Measurements from ENCODE around the gene DUSP14.
"Not testable (repeated sequence)": the region's sequence is repeated elsewhere in the genome, so short reads cannot be mapped to it uniquely, and the experiment has no call there.

DUSP14 gene

DNA sequence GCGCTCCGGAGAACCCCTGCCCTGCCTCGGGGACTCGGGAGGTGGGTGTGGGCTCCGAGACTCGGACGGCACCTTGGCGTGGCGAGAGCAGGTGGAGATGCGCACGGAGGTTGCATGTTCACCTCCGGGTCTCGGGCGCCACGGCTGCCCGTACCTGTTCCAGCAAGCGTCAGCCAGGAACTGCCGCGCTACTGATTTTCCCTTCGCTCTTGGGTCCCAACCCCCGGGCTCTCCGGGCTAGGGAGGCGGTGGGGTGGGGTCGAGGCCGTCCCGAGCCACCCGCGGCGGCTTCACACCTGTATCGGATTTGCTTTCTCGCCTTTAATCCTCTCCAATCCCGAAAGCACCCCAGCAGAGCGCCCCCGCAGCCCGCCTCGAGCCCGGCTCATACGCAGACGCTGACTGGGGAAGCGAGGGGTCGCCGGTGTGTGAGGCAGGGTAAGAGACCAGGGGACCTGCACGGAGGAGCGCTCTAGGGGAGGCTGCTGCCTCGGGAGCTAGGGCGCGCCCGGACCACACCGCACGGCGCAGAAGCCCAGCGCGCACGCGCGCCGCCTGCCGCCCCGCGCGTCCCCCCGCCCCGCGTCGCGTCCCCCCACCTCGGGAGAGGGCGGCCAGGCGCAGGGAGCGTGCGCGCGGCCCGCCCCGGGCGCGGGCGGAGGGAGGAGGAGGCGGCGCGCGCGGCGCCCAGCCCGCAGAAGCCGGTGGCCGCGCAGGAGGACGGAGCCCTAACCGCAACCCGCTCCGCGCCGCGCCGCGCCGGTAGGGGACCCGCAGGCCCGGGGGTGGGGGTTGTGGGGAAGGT lies at the start of gene DUSP14:
Gene DUSP14, plus strand, starts transcription at position 695 of the 805 bp plus-strand sequence. CDS start 22,382 bp downstream, outside the sequence.
- Histone ChIP-seq H3K27ac (ENCODE audit: low read depth, low read length) (peak within 1 kb of the TSS; percentile 76), H3K4me3 (ENCODE audit: low read depth in 1 of 2, low read length in 2 of 2) (peak within 1 kb of the TSS; percentile 70 to 81), H3K4me1 (ENCODE audit: control insufficient read depth in 1 of 2, insufficient read depth in 2 of 2, low read length in 2 of 2) (peaks cover 12 to 23% of the 10 kb centered on the region in 2 donors), H3K9me3 (ENCODE audit: control insufficient read depth in 1 of 2, low read length in 2 of 2) (no peaks in the 10 kb centered on the region), H3K9ac (ENCODE audit: low read depth in 1 of 2, low read length in 2 of 2) (peak within 1 kb of the TSS; percentile 60 to 63), H3K36me3 (ENCODE audit: control insufficient read depth in 1 of 2, insufficient read depth in 2 of 2, low read length in 2 of 2) (no peaks in the 10 kb centered on the region), H3K27me3 (ENCODE audit: control insufficient read depth in 1 of 2, insufficient read depth in 2 of 2, low read length in 2 of 2) (no peaks in the 10 kb centered on the region)

DNA sequence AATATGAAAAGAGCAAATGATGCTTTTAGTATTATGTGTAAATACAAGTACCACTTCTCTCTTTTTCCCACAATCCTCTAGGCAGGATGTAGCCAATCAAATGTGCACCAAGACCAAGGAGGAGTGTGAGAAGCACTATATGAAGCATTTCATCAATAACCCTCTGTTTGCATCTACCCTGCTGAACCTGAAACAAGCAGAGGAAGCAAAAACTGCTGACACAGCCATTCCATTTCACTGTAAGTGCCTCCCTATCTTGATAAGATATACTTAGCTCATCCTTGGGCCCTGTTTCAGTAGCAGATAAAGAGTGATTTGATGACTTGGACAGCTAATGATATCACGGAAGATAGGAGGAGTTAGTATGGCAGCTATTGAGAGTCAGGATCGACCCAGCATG lies 49.3 kb upstream of the DUSP14 start:
- no peaks in the 10 kb centered on the region for H3K9me3 ChIP-seq (ENCODE audit: control insufficient read depth in 1 of 2, low read length in 2 of 2)
- peaks cover 28 to 72% of the 10 kb centered on the region in 2 donors for H3K36me3 ChIP-seq (ENCODE audit: control insufficient read depth in 1 of 2, insufficient read depth in 2 of 2, low read length in 2 of 2)
- no peaks in the 10 kb centered on the region for H3K27me3 ChIP-seq (ENCODE audit: control insufficient read depth in 1 of 2, insufficient read depth in 2 of 2, low read length in 2 of 2)
- H3K27ac ChIP-seq (ENCODE audit: low read depth, low read length), result no peak overlapping the region
- H3K9ac ChIP-seq (ENCODE audit: low read depth in 1 of 2, low read length in 2 of 2), result no peak overlapping the region
- H3K4me1 ChIP-seq (ENCODE audit: control insufficient read depth in 1 of 2, insufficient read depth in 2 of 2, low read length in 2 of 2), result no peaks in the 10 kb centered on the region
- no peak overlapping the region for H3K4me3 ChIP-seq (ENCODE audit: low read depth in 1 of 2, low read length in 2 of 2)

DNA sequence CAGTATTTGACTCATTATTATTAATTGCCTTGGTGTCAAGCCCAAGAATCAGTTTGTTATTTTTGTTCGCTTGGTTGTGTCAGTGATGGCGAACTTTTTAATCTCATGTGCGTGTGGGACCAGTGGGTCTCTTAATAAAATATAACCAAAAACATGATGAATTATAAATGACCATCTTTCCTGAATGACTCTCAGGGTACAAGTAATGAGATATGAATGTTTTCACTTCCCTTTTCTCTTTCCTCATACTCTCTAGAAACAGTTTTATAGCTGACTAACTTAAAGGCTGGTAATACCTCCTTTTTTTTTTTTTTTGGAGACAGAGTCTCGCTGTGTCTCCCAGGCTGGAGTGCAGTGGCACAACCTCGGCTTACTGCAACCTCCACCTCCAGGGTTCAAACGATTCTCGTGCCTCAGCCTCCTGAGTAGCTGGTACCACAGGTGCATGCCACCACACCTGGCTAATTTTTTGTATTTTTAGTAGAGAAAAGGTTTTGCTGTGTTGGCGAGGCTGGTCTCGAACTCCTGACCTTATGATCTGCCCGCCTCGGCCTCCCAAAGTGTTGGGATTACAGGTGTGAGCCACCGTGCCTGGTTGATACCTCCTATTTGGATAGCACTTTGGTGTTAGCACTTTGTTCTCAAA lies 48.2 kb upstream of the DUSP14 start:
- H3K4me1 ChIP-seq (ENCODE audit: control insufficient read depth in 1 of 2, insufficient read depth in 2 of 2, low read length in 2 of 2); H3K27me3 ChIP-seq (ENCODE audit: control insufficient read depth in 1 of 2, insufficient read depth in 2 of 2, low read length in 2 of 2); H3K9ac ChIP-seq (ENCODE audit: low read depth in 1 of 2, low read length in 2 of 2); H3K4me3 ChIP-seq (ENCODE audit: low read depth in 1 of 2, low read length in 2 of 2); H3K9me3 ChIP-seq (ENCODE audit: control insufficient read depth in 1 of 2, low read length in 2 of 2); H3K27ac ChIP-seq (ENCODE audit: low read depth, low read length): not testable (repeated sequence)
- H3K36me3 ChIP-seq (ENCODE audit: control insufficient read depth in 1 of 2, insufficient read depth in 2 of 2, low read length in 2 of 2), result peaks cover 28 to 72% of the 10 kb centered on the region in 2 donors

- peaks cover 11 to 60% of the 10 kb centered on the region in 2 donors for H3K36me3 ChIP-seq (ENCODE audit: control insufficient read depth in 1 of 2, insufficient read depth in 2 of 2, low read length in 2 of 2)
- H3K4me1 ChIP-seq (ENCODE audit: control insufficient read depth in 1 of 2, insufficient read depth in 2 of 2, low read length in 2 of 2), result no peaks in the 10 kb centered on the region
Observed at GRCh38 chr17:37446027-37446426, 43.7 kb upstream of the DUSP14 start.

GRCh38 chr17:37447641-37448040 lies 42.0 kb upstream of the DUSP14 start:
- H3K9ac ChIP-seq (ENCODE audit: low read depth in 1 of 2, low read length in 2 of 2), result no peak overlapping the region
- peaks cover 4 to 52% of the 10 kb centered on the region in 2 donors for H3K36me3 ChIP-seq (ENCODE audit: control insufficient read depth in 1 of 2, insufficient read depth in 2 of 2, low read length in 2 of 2)
- peaks cover 0 to 3% of the 10 kb centered on the region in 2 donors for H3K4me1 ChIP-seq (ENCODE audit: control insufficient read depth in 1 of 2, insufficient read depth in 2 of 2, low read length in 2 of 2)

More at GRCh38 chr17:37446027-37446426, 43.7 kb upstream of the DUSP14 start:
- no peaks in the 10 kb centered on the region for H3K9me3 ChIP-seq (ENCODE audit: control insufficient read depth in 1 of 2, low read length in 2 of 2)
- H3K27ac ChIP-seq (ENCODE audit: low read depth, low read length), result no peak overlapping the region
- H3K9ac ChIP-seq (ENCODE audit: low read depth in 1 of 2, low read length in 2 of 2), result no peak overlapping the region
- H3K27me3 ChIP-seq (ENCODE audit: control insufficient read depth in 1 of 2, insufficient read depth in 2 of 2, low read length in 2 of 2), result no peaks in the 10 kb centered on the region
- no peak overlapping the region for H3K4me3 ChIP-seq (ENCODE audit: low read depth in 1 of 2, low read length in 2 of 2)

GRCh38 chr17:37450112-37450511 lies 39.6 kb upstream of the DUSP14 start:
- H3K4me1 ChIP-seq (ENCODE audit: control insufficient read depth in 1 of 2, insufficient read depth in 2 of 2, low read length in 2 of 2), result peaks cover 6 to 12% of the 10 kb centered on the region in 2 donors

More at GRCh38 chr17:37447641-37448040, 42.0 kb upstream of the DUSP14 start:
- no peak overlapping the region for H3K27ac ChIP-seq (ENCODE audit: low read depth, low read length)
- no peaks in the 10 kb centered on the region for H3K27me3 ChIP-seq (ENCODE audit: control insufficient read depth in 1 of 2, insufficient read depth in 2 of 2, low read length in 2 of 2)
- H3K4me3 ChIP-seq (ENCODE audit: low read depth in 1 of 2, low read length in 2 of 2), result no peak overlapping the region
- H3K9me3 ChIP-seq (ENCODE audit: control insufficient read depth in 1 of 2, low read length in 2 of 2), result no peaks in the 10 kb centered on the region

DNA sequence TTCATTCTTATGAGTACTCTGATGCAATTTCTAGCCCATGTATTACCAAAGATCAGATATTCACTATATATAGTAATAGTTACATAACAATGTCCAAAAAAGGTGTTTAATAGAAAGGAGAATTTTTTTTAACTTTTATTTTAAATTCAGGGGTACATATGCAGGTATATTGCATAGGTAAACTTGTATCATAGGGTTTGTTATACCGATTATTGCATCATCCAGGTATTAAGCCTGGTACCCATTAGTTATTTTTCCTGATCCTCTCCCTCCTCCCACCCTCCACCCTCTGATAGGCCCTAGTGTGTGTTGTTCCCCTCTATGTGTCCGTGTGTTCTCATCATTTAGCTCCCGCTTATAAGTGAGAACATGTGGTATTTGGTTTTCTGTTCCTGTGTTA lies 31.9 kb upstream of the DUSP14 start:
- not testable (repeated sequence) for H3K4me1 ChIP-seq (ENCODE audit: control insufficient read depth in 1 of 2, insufficient read depth in 2 of 2, low read length in 2 of 2); H3K27ac ChIP-seq (ENCODE audit: low read depth, low read length); H3K9ac ChIP-seq (ENCODE audit: low read depth in 1 of 2, low read length in 2 of 2); H3K27me3 ChIP-seq (ENCODE audit: control insufficient read depth in 1 of 2, insufficient read depth in 2 of 2, low read length in 2 of 2); H3K9me3 ChIP-seq (ENCODE audit: control insufficient read depth in 1 of 2, low read length in 2 of 2); H3K4me3 ChIP-seq (ENCODE audit: low read depth in 1 of 2, low read length in 2 of 2)
- peaks cover 7 to 30% of the 10 kb centered on the region in 2 donors for H3K36me3 ChIP-seq (ENCODE audit: control insufficient read depth in 1 of 2, insufficient read depth in 2 of 2, low read length in 2 of 2)

More at GRCh38 chr17:37450112-37450511, 39.6 kb upstream of the DUSP14 start:
- Histone ChIP-seq H3K9me3 (ENCODE audit: control insufficient read depth in 1 of 2, low read length in 2 of 2) (no peaks in the 10 kb centered on the region), H3K9ac (ENCODE audit: low read depth in 1 of 2, low read length in 2 of 2) (no peak overlapping the region), H3K36me3 (ENCODE audit: control insufficient read depth in 1 of 2, insufficient read depth in 2 of 2, low read length in 2 of 2) (peaks cover 0 to 35% of the 10 kb centered on the region in 2 donors), H3K27me3 (ENCODE audit: control insufficient read depth in 1 of 2, insufficient read depth in 2 of 2, low read length in 2 of 2) (no peaks in the 10 kb centered on the region), H3K4me3 (ENCODE audit: low read depth in 1 of 2, low read length in 2 of 2) (no peak overlapping the region), H3K27ac (ENCODE audit: low read depth, low read length) (no peak overlapping the region)

GRCh38 chr17:37458805-37459204 lies 30.9 kb upstream of the DUSP14 start:
- H3K4me1 ChIP-seq (ENCODE audit: control insufficient read depth in 1 of 2, insufficient read depth in 2 of 2, low read length in 2 of 2), result no peaks in the 10 kb centered on the region
- H3K36me3 ChIP-seq (ENCODE audit: control insufficient read depth in 1 of 2, insufficient read depth in 2 of 2, low read length in 2 of 2), result peaks cover 7 to 30% of the 10 kb centered on the region in 2 donors
- H3K27me3 ChIP-seq (ENCODE audit: control insufficient read depth in 1 of 2, insufficient read depth in 2 of 2, low read length in 2 of 2), result no peaks in the 10 kb centered on the region
- H3K4me3 ChIP-seq (ENCODE audit: low read depth in 1 of 2, low read length in 2 of 2), result no peak overlapping the region
- H3K9me3 ChIP-seq (ENCODE audit: control insufficient read depth in 1 of 2, low read length in 2 of 2), result no peaks in the 10 kb centered on the region
- no peak overlapping the region for H3K9ac ChIP-seq (ENCODE audit: low read depth in 1 of 2, low read length in 2 of 2)
- no peak overlapping the region for H3K27ac ChIP-seq (ENCODE audit: low read depth, low read length)

GRCh38 chr17:37461668-37462067 lies 28.0 kb upstream of the DUSP14 start:
- Histone ChIP-seq H3K4me3 (ENCODE audit: low read depth in 1 of 2, low read length in 2 of 2) (no peak overlapping the region), H3K9ac (ENCODE audit: low read depth in 1 of 2, low read length in 2 of 2) (no peak overlapping the region), H3K27ac (ENCODE audit: low read depth, low read length) (no peak overlapping the region), H3K27me3 (ENCODE audit: control insufficient read depth in 1 of 2, insufficient read depth in 2 of 2, low read length in 2 of 2) (no peaks in the 10 kb centered on the region), H3K9me3 (ENCODE audit: control insufficient read depth in 1 of 2, low read length in 2 of 2) (no peaks in the 10 kb centered on the region), H3K4me1 (ENCODE audit: control insufficient read depth in 1 of 2, insufficient read depth in 2 of 2, low read length in 2 of 2) (no peaks in the 10 kb centered on the region), H3K36me3 (ENCODE audit: control insufficient read depth in 1 of 2, insufficient read depth in 2 of 2, low read length in 2 of 2) (peaks cover 7 to 45% of the 10 kb centered on the region in 2 donors)

DNA sequence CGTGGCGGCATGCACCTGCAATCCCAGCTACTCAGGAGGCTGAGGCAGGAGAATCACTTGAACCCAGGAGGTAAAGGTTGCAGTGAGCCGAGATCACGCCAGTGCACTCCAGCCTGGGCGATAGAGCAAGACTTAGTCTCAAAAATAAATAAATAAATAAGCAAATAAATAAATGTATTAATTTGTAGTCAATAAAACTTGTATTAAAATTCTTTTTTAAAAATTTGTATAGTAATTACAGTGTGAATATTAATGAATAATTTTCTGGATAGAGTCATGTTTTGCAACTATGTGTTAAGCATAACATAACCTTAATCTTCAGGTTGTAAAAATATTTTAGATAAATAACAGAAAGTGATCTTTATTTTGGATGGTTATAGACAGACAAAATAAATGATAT lies 27.2 kb upstream of the DUSP14 start:
- Histone ChIP-seq H3K9me3 (ENCODE audit: control insufficient read depth in 1 of 2, low read length in 2 of 2) (no peaks in the 10 kb centered on the region), H3K27ac (ENCODE audit: low read depth, low read length) (no peak overlapping the region), H3K4me3 (ENCODE audit: low read depth in 1 of 2, low read length in 2 of 2) (no peak overlapping the region), H3K4me1 (ENCODE audit: control insufficient read depth in 1 of 2, insufficient read depth in 2 of 2, low read length in 2 of 2) (no peaks in the 10 kb centered on the region), H3K27me3 (ENCODE audit: control insufficient read depth in 1 of 2, insufficient read depth in 2 of 2, low read length in 2 of 2) (no peaks in the 10 kb centered on the region), H3K9ac (ENCODE audit: low read depth in 1 of 2, low read length in 2 of 2) (no peak overlapping the region), H3K36me3 (ENCODE audit: control insufficient read depth in 1 of 2, insufficient read depth in 2 of 2, low read length in 2 of 2) (peaks cover 7 to 44% of the 10 kb centered on the region in 2 donors)
